Omental fat pad (tissue), 4 donors: ENCODE data around the gene KRT84. TPM values are rescaled to one million over a fixed set of nuclear protein-coding genes. Genes with fewer than 3 reads are reported as not detected.

Experiments used
- ATAC-seq: fragments of 150-250 bp; one replicate; pipeline ENCODE4 v1.9.1; 2016; ENCODE audit warnings: mild to moderate bottlenecking, moderate library complexity; ENCODE audit not compliant: low FRiP score
- DNase-seq: peaks from one replicate; pipeline ENCODE4 v3.0.0-alpha.2; 2019; ENCODE audit warnings: low spot score
- CTCF ChIP-seq, 3 donors: fragments of 450-650 bp; IDR thresholded peaks; one replicate each; pipeline ENCODE4 v1.5.1; 2016 to 2017; ENCODE audit warnings: antibody characterized with exemption in 3 of 3, mild to moderate bottlenecking in 3 of 3, moderate library complexity in 2 of 3
- total RNA-seq, 4 donors: library from RNA; depleted of rRNA; stranded (reverse); fragments of >200 nt; gene quantifications; one replicate each; pipeline ENCODE4 v1.1.0, GENCODE V29; 2016

Gene KRT84
- total RNA-seq, 4 donors from 2014 or later = not detected

GRCh38 chr12:52364901-52365489, 20.5 kb downstream of the KRT84 start:
- no peak for TF ChIP-seq CTCF (IDR thresholded peaks at IDR 0.05)
- no peak for DNase-seq
- no peak for ATAC-seq

- ATAC-seq (no peak), DNase-seq (no peak)
- TF ChIP-seq CTCF (IDR thresholded peaks at IDR 0.05) = no peak
These were observed 21.4 kb downstream of the KRT84 start for GRCh38 chr12:52364061-52364460.

- ATAC-seq = no peak
- TF ChIP-seq CTCF (IDR thresholded peaks at IDR 0.05) = no peak
- no peak for DNase-seq
These were observed 22.3 kb downstream of the KRT84 start for GRCh38 chr12:52363111-52363679.

- no peak for TF ChIP-seq CTCF (IDR thresholded peaks at IDR 0.05)
- no peak for ATAC-seq
- DNase-seq = no peak
These were observed 23.2 kb downstream of the KRT84 start for GRCh38 chr12:52362118-52362726.

GRCh38 chr12:52361553-52361952, 23.9 kb downstream of the KRT84 start:
- DNase-seq (no peak), ATAC-seq (no peak)
- TF ChIP-seq CTCF (IDR thresholded peaks at IDR 0.05) = no peak

GRCh38 chr12:52360663-52361271, 24.7 kb downstream of the KRT84 start:
- TF ChIP-seq CTCF (IDR thresholded peaks at IDR 0.05) = no peak
- ATAC-seq = no peak
- DNase-seq = no peak
